ENCODE results near the gene TIAM2.
"Not testable (repeated sequence)": the region's sequence is repeated elsewhere in the genome, so short reads cannot be mapped to it uniquely, and the experiment has no call there.

TIAM2 gene

DNA sequence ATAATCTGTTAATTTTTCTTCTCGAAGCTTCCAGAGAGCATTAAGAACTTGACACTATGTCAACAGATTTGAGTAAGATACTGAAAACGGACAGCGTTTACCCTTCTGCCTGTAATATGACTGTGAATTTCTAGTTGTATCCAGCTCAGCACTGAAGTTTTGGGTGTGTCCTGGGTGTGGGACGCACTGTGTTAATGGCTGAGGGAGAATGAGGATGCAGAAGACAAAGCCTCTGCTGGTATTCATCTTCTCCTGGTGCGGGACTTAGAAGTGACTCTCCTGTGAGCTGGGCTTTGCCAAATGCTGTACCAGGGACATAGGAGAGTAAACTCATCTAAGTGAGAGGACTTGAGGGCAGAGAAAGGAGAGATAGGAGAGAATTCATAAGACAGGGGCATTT is 178.4 kb downstream of the TIAM2 start:
- no peak for DNase-seq

DNA sequence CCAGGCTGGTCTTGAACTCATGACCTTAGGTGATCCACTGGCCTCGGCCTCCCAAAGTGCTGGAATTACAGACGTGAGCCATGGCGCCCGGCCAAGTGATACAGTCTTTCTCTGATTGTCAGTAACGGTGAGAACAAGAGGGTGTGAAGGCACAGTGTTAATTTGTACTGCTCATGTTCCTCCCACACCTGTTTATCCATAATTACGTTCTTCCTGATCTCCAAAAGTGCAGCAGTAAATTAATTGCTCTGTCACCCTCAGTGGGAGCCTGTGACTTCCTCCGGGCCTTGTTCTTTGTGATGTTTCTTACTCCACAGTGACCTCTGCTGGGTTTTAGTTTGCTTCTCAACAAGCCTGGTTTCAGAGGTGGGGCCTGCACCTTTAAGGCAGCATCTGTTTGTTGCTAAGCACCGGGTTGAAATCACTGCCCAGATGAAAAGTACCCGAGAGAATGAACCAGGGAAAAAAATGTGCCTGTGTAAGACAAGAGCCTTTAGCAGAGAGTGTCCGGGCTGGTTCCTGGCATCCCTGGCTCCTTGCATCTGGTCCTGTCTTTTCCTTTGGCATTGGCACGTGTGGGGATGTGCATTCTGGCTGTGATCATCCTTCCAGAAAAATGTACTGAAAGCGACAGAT is 179.6 kb downstream of the TIAM2 start:
- DNase-seq: peak; percentile 82

GRCh38 chr6:155177363-155177961 is 182.3 kb downstream of the TIAM2 start:
- peak; percentile 68 for DNase-seq

DNA sequence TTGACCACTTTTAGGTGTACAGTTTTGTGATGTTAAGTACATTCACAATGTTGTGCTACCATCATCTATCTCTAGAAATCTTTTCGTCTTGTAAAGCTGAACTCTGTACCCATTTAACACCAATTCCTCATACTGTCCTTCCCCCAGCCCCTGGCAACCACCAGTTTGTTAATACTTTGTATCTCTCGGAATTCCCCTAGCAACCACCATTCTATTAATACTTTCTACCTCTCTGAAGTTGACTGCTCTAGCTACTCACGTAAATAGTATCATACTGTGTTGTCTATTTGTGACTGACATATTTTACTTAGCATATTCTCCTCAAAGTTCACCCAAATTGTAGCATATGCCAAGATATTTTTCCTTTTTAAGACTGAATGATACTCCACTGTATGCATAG is 186.4 kb downstream of the TIAM2 start:
- DNase-seq: no peak

DNA sequence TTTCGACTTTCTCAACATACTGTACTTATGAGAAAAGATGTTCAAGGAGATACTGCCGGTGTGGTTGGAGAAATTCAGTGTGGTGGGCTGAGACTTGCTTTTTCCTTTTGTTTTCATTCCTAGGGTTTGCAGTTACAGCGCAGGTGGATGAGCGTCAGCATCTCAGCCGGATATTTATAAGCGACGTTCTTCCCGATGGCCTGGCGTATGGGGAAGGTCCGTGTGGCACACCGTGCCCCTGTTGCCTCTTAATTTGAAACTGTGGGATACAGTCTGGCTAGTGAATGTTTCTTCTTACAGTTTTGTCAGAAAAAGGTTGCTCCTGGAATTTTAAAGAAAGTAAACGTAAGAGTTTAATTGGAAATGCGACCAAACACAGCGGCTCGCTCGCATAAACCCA is 187.0 kb downstream of the TIAM2 start:
- no peak for DNase-seq

DNA sequence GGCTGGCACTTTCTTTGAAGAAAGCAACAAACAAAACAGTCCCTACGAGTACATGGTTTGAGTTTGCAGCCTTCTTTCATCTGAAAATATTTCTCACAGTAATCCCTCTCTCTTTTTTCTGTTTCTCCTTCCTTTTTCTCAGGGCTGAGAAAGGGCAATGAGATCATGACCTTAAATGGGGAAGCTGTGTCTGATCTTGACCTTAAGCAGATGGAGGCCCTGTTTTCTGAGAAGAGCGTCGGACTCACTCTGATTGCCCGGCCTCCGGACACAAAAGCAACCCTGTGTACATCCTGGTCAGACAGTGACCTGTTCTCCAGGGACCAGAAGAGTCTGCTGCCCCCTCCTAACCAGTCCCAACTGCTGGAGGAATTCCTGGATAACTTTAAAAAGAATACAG is 188.0 kb downstream of the TIAM2 start:
- no peak for DNase-seq

GRCh38 chr6:155185041-155185440 is 189.9 kb downstream of the TIAM2 start:
- DNase-seq: not testable (repeated sequence)

DNA sequence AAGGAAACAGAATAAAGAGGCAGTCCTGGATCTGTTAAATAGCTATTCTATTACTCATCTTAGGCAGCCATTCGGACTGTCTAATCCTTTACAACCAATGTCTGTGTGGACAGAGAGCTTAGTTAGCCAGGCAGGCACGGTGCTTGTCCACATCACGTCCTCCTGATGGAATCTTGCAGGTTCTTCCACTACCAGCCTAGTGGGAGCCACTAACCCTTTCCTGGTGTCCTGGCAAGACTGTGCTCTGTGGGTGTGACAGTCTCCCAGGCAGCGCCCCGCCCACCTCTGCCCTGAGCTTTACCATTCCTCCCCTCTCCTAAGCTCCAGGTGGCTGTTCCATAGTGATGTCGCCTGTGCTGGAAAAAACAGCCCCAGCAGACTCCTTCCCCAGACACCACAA is 190.4 kb downstream of the TIAM2 start:
- DNase-seq: no peak

GRCh38 chr6:155186052-155186658 is 191.0 kb downstream of the TIAM2 start:
- DNase-seq: no peak

GRCh38 chr6:155187106-155187505 is 192.0 kb downstream of the TIAM2 start:
- no peak for DNase-seq

DNA sequence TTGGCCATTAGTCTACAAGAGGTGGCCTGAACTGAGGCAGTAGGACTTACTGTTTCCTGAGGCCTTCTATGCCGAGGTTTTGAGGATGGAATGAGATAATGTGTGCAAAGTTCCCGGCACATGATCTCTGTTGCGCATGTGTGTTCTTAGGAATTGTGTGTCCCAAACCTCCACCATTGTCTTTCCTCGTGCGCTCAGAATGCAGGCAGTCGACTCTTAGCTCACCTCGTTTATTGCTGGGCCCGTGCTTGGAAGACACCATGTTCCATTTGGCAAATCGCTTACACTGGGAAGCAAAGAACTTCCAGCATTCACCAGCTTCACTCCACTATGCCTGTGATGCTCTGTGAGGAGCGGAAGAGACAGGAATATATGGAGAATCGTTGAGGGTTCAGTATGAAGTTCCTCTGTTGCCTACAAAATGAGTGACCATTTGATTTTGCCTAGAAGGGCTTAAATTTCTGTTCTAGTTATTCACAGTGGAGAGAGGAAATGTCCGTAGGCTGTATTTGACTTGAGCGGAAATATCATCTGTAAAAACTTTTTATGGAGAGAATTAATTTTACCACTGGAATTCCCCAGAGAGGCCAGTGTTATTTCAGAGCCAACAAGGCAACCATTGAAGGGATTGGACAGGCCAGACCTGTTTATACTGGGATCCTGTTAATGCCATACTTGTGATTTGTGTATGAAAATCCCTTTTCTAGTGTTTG is 193.0 kb downstream of the TIAM2 start:
- DNase-seq: no peak

- no peak for DNase-seq
Measured at GRCh38 chr6:155188707-155189496, 193.8 kb downstream of the TIAM2 start.

DNA sequence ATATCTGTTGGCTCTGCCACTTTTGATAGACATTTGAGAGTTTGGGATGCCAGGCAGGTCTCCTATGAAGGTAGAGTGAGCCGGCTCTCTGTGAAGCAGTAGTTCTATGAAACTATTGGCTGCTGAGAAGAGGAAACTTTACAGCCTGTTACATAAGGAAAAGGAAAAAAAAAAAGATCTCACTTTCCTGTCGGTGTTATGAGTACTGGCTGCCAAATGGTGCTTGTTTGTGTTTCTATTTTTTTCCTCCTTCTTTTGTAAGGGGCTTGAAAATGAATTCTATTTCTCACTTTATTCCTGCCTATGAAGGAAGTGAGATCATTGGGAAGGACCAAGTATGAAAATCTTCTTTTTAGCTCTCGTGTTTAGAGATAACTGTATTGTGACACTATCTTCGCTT is 195.6 kb downstream of the TIAM2 start:
- no peak for DNase-seq

DNA sequence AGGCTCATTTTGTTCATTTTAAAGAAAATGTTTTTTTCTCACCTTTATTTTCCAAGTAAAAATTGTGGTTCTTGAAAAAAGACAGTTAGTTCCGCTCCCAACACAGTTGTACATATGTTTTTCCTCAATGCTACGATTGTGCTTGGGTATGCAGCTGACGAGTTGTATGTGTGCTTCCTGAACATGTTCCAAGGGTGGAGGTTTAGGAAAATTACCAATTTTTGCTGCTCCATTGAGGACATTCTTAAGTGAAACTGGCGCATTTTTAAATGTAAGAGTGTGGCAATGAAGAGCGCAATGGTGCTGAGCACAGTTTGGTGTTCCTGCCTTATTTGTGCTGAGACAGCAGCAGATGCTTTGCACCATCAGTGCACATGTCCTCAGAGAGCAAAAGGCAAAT is 198.4 kb downstream of the TIAM2 start:
- DNase-seq: no peak

DNA sequence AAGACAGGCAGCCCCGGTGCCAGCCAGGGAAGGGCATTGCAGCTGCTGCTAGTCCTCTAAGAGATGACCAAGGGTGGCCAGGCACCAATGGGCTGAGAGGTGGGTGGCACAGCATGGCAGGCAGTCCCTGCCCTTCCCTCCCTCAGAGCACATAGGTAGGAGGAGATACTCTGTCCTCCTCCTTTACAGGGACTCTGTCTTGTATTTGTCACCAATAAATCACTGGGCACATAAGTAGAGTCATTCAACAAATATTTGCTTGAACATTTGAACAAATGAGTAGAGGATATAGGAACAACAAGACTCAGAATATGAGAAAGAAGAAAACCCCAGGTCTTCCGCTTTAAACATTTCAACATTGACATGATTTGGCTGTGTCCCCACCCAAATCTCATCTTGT is 199.3 kb downstream of the TIAM2 start:
- no peak for DNase-seq

- no peak for DNase-seq
Measured at GRCh38 chr6:155195903-155196302, 200.8 kb downstream of the TIAM2 start.

DNA sequence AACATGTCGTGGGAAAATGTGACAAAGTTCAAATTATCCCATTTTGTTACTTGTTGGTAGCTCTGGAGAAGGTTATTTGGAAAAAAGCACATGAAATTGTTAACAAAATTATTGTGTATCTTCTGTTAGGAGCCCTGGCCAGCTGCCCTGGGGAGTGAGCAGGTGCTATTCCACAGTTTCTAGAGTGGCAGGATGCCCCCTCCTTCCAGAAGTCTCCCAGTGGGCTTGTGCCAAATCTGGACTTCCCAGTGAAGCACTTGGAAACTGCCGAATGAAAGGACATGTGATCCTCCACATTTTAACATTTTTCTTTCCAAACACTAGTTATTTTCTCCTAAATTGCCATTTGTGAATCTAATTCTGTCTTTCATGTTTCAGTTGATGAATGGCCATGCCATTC is 201.8 kb downstream of the TIAM2 start:
- peak; percentile 15 for DNase-seq

- DNase-seq: no peak
Measured at GRCh38 chr6:155197932-155198331, 202.8 kb downstream of the TIAM2 start.

DNA sequence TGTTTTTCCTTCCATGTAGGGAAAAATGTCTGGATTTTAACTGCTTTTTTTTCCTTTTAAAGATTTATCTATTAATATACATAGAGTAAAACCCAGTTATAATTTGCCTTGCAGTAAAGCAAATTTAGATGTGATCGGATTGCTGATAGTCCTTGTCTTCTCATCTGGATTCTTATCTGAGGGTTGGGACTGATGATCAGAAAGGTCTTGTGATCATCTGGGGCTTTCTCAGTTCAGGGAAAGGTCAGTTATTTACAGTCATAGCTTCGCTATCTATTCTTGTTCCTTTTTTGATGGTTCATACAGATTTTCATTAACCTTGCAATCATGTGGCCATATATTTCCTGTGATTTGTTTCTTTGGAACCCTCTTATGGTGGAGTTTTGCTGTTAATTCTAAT is 204.9 kb downstream of the TIAM2 start:
- DNase-seq: no peak

GRCh38 chr6:155201461-155202226 is 206.5 kb downstream of the TIAM2 start:
- DNase-seq: peak; percentile 9

DNA sequence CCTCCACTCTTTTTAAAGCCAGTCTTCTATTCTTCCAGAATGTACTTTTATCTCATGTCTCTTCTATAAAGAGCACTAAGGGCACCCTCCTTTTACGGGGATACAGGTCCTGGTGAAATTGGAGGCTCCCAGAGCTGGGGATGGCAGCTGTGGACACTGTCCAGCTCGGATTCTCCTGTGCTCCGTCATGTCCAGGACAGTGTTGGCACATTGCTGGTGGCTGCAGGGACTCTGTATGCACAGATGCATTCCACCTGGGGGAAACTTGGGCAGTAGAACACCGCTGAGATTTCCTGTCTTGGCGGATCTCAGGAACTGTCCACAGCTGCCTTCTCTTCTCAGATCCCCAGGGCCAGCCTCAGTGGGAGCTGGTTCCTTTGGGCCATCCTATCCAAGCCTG is 212.1 kb downstream of the TIAM2 start:
- no peak for DNase-seq

- no peak for DNase-seq
Measured at GRCh38 chr6:155212106-155212505, 217.0 kb downstream of the TIAM2 start.

Measured in NCI-H1092 treated with DMSO at 0.1 percent for 48 hours (cell line).